ENCODE measurements around the gene JMJD8.

JMJD8 gene

GRCh38 chr16:660132-660458, 24.0 kb downstream of the JMJD8 start:
- no peak for DNase-seq (ENCODE audit: low read depth, low spot score)

GRCh38 chr16:659618-660017, 24.5 kb downstream of the JMJD8 start:
- no peak for DNase-seq (ENCODE audit: low read depth, low spot score)

GRCh38 chr16:658679-659571, 25.2 kb downstream of the JMJD8 start:
- DNase-seq (ENCODE audit: low read depth, low spot score): no peak

- DNase-seq (ENCODE audit: low read depth, low spot score): no peak
Observed at GRCh38 chr16:657487-657886, 26.6 kb downstream of the JMJD8 start.

- no peak for DNase-seq (ENCODE audit: low read depth, low spot score)
Observed at GRCh38 chr16:654034-654433, 30.1 kb downstream of the JMJD8 start.

GRCh38 chr16:652454-653305, 31.5 kb downstream of the JMJD8 start:
- DNase-seq (ENCODE audit: low read depth, low spot score): no peak

GRCh38 chr16:651844-652243, 32.3 kb downstream of the JMJD8 start:
- no peak for DNase-seq (ENCODE audit: low read depth, low spot score)

- DNase-seq (ENCODE audit: low read depth, low spot score): no peak
Observed at GRCh38 chr16:649631-650030, 34.5 kb downstream of the JMJD8 start.

- peak; percentile 97 for DNase-seq (ENCODE audit: low read depth, low spot score)
Observed at GRCh38 chr16:648781-649589, 35.1 kb downstream of the JMJD8 start, which contains the start of gene WDR90. Gene WDR90 (plus strand): TSS chr16:649365. CDS start chr16:649417, 52 bp downstream.

- DNase-seq (ENCODE audit: low read depth, low spot score): peak; percentile 62
Observed at GRCh38 chr16:648071-648780, 35.9 kb downstream of the JMJD8 start.

GRCh38 chr16:647173-647902, 36.8 kb downstream of the JMJD8 start:
- DNase-seq (ENCODE audit: low read depth, low spot score): no peak

GRCh38 chr16:646679-647172, 37.4 kb downstream of the JMJD8 start:
- no peak for DNase-seq (ENCODE audit: low read depth, low spot score)

GRCh38 chr16:645852-646678, 38.1 kb downstream of the JMJD8 start:
- no peak for DNase-seq (ENCODE audit: low read depth, low spot score)

- DNase-seq (ENCODE audit: low read depth, low spot score): no peak
Observed at GRCh38 chr16:644556-644955, 39.6 kb downstream of the JMJD8 start.

GRCh38 chr16:643050-643368, 41.1 kb downstream of the JMJD8 start:
- DNase-seq (ENCODE audit: low read depth, low spot score): no peak

GRCh38 chr16:642189-643049, 41.7 kb downstream of the JMJD8 start:
- peak; percentile 45 for DNase-seq (ENCODE audit: low read depth, low spot score)

- DNase-seq (ENCODE audit: low read depth, low spot score): peak; percentile 86
Observed at GRCh38 chr16:641326-642188, 42.6 kb downstream of the JMJD8 start, which contains the start of gene MCRIP2. Gene MCRIP2 (plus strand): TSS chr16:641828. CDS start chr16:641992, 164 bp downstream.

Data from astrocyte of the hippocampus (primary cell).